Measurements from ENCODE around the gene NOXA1.
"Not testable (repeated sequence)": the region's sequence is repeated elsewhere in the genome, so short reads cannot be mapped to it uniquely, and the experiment has no call there.

The NOXA1 gene, protein sequence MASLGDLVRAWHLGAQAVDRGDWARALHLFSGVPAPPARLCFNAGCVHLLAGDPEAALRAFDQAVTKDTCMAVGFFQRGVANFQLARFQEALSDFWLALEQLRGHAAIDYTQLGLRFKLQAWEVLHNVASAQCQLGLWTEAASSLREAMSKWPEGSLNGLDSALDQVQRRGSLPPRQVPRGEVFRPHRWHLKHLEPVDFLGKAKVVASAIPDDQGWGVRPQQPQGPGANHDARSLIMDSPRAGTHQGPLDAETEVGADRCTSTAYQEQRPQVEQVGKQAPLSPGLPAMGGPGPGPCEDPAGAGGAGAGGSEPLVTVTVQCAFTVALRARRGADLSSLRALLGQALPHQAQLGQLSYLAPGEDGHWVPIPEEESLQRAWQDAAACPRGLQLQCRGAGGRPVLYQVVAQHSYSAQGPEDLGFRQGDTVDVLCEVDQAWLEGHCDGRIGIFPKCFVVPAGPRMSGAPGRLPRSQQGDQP

DNA sequence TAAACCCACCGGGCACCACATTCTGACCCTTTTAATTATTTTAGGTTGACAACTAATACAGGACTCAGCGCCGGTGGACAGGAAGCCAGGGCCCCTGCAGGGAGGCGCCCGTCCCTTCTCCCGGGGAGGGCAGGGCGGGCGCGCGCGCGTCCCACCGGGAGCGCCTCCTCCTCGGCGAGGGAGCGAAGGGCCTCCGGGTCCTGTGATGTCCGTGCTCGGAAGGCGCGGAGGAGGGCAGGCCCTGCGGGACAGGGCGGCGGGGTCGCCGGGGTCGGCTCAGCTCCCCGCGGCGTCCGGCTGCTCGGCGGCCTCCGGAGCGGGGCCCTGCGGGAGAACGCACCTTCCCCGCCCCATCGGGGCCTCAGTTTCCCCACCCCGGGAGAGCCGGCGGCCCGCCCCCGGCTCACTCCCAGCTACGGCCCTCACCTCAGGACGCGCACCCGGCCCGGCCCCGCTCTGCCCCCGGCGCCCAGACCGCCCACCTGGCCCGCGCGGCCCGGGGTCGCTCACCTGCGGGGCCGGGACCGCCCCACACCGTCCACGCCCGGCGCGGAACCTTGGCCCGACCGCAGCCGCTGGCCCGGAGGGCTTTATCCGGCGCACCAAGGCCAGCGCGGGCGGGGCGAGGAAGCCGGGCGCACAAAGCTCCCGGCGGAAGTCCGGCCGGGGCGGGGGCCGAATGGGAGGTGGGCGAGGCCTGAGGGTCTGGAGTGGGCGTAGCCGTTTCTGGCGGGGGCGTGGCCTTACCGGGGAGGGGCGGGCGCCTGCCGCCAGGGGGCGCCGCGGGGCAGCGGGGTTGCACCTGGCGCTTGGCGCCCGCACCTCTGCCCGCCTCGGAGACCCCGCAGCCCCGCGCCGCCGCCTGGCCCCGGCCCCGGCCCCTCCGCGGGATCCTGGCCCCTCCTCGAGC is at the start of gene NOXA1, which contains the start of gene EXD3:
Gene NOXA1 (plus strand): TSS at position 790 of the 910 bp plus-strand sequence. CDS start 137 bp downstream, outside the sequence.
Gene EXD3 (minus strand): TSS at position 559 of the 910 bp plus-strand sequence. CDS start 27,805 bp downstream, outside the sequence.
- DNase-seq = peak; percentile 83

DNA sequence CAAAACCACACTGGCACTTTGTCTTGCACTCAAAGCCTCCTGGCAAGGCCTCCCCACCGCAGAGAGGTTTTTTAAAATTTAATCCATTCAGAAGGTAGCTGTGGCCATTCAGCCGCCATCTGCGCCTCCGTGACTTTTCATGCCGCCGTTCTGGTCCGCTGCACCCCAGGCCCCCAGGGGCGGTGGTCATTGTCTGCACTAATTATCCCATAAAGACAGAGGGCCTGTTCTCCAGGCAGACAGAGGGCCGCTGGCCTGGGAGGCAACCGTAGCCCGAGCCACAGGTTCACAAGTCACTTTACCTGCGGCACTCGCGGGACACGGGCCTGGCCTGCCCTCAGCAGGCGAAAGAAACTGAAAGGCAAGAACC is 49.6 kb upstream of the NOXA1 start:
- no peak for DNase-seq

DNA sequence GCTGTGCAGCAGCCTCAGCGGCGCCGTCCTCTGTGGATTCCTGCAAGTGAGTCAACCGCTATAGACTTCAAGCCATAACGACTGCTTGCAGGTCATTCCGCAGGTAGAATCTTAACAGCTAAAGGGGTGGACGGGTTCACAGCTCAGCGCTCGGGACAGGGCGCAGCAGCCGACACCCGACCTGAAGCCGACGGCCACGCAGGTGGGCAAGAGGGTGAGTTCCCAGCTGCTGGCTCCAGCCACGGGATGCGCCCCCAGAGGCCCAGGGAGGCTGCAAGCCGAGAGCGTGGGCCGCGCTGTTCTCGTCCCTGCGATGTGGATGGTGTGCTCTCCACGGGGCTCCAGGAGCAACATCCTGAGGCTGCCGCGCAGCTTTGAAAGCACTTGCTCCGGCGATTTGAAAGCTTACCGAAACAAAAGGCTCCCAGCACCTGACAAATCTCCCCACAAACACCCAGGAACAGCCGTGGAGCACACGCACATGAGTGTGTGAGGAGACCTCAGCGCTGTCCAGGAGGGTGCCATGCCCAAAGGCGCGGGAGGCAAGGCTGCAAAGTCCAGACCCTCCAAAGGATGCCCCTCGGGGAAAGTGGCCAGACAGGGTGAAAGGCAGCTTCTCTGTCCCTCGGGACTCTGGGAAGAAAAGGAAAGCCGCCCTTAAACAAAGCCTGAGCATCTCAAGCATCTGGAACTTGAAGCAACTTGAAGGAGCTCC is 48.9 kb upstream of the NOXA1 start:
- DNase-seq = no peak

DNA sequence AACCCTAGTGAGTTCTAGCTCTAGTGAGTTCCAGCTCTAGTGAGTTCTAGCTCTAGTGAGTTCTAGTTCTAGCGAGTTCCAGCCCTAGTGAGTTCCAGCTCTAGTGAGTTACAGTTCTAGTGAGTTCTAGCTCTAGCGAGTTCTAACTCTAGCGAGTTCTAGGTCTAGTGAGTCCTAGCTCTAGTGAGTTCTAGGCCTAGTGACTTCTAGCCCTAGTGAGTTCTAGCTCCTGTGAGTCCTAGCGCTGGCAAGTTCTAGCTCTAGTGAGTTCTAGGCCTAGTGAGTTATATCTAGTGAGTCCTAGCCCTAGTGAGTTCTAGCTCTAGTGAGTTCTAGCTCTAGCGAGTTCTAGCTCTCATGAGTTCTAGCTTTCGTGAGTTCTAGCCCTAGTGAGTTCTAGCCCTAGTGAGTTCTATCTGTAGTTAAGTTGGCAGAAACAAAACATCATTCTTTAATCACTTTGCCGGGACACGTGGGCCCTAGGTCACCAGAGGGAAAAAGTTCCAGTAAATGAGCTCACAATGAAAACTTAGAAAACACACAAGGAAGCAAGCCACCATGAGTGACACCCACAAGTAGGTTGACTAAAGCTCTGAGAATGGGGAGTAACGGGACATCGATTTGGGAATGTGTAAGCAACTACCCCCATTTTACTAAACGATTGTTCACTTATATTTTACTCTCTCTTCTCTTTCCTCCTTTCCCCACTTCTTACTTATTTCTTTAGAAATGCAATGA is 47.7 kb upstream of the NOXA1 start:
- no peak for DNase-seq

DNA sequence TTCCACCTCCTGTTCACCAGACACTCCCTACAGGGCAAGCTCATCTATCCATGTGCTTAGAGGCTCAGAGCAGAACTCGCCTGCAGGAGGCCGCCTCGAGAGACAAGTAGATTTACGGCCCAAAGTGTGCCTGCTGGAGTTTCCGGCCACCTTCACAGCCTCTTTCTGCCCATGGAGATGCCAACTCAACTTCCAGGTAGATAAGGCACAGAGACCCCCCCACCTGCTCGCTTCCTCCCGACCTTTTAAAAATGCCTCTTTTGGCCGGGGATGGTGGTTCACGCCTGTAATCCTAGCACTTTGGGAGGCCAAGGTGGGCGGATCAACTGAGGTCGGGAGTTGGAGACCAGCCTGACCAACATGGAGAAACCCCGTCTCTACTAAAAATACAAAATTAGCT is 46.8 kb upstream of the NOXA1 start:
- no peak for DNase-seq

DNA sequence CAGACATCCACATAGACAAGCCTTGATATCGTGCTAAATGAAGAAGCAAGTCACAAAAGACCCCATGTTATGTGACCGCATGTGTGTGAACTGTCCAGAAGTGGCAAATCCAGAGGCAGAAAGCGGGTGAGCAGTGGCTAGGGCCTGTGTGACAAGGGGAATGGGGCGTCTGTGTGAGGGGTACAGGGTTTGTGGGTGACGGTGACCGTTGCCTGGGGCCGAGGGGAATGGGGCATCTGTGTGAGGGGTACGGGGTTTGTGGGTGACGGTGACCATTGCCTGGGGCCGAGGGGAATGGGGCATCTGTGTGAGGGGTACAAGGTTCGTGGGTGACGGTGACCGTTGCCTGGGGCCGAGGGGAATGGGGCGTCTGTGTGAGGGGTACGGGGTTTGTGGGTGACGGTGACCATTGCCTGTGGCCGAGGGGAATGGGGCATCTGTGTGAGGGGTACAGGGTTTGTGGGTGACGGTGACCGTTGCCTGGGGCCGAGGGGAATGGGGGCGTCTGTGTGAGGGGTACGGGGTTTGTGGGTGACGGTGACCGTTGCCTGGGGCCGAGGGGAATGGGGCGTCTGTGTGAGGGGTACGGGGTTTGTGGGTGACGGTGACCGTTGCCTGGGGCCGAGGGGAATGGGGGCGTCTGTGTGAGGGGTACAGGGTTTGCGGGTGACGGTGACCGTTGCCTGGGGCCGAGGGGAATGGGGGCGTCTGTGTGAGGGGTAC is 44.3 kb upstream of the NOXA1 start:
- not testable (repeated sequence) for DNase-seq

DNA sequence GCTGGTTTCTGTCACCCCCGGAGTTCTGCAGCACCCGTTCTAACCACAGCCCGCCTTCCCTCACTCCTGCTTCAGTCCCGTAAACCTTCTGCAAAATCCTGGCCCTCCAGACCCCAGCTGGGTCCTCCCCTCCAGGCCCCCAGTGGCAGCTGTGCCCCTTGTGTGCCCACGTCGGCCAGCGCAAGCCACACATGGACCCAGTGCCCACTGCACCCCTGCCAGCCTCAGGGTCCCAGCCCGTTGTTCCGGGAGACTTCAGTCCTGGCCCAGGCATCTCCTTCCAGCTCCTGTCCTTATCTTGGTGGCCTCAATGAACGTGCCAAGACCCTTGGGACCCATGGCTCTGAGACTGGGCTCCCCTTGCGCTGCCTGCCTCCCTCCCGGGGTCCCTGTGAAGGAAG is 43.4 kb upstream of the NOXA1 start:
- no peak for DNase-seq

DNA sequence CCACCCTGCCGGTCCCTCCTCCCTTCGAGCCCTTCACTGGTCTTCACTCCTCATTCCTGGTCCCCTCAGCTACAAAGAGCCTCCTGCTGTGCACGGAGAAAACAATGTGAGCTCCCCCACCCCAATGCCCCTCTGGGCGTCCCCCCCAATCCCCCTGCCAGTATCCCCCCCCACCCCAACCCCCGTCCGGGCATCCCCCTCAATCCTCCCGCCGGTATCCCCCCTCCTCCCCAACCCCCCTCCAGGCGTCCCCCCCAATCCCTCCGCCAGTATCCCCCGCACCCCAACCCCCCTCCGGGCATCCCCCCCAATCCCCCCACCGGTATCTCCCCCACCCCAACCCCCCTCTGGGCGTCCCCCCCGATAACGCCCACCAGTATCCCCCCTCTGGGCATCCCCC is 43.0 kb upstream of the NOXA1 start:
- no peak for DNase-seq

DNA sequence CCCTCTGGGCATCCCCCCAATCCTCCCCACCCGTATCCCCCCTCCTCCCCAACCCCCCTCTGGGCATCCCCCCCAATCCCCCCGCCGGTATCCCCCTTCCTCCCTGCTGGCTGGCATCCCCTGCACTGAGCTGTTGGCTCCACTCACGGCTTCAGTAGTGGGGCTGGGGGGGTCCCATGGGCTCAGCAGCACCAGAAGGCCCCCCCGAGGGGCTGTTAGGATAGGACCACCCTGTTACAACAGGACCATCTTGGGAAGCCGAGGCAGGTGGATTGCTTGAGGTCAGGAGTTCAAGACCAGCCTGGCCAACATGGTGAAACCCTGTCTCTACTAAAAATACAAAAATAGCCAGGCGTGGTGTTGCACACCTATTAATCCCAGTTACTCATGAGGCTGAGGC is 42.6 kb upstream of the NOXA1 start:
- no peak for DNase-seq

DNA sequence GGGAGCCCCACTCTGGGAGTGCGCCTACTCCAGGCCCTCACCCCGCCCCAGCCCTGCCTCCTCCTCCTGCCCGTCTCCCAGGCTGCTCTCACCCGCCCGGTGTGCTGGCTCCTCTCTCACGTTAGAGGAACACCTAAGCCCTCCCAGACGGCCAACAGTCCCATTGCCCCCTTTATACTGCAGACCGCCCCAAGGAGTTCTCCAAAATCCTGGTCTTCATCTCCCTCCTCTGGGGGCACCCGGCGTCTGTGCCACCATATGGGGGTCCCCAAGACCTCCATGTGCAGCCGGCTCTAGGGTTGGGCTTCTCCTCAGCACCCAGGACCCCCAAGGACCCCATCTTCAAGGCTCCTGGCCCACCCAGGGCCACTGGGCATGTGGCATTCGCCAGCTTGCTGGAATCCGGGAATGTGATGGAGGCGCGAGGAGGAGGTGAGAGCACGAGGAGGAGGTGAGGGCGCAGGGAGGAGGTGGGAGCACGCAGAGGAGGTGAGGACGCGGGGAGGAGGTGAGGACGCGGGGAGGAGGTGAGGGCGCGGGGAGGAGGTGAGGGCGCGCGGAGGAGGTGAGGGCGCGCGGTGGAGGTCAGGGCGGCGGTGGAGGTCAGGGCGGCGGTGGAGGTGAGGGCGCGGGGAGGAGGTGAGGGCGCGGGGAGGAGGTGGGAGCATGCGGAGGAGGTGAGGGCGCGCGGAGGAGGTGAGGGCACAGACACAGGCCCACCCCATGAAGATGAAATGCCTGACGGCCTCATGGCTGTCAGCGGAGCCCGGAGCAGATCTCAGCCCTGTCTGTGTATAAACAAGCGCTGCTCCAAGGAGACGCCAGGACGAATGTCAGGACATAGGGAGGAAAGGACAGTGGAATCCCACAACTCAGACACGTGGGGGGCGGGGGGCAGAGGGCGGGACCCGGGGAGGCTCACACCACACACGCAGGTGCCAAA is 41.4 kb upstream of the NOXA1 start:
- DNase-seq = no peak

DNA sequence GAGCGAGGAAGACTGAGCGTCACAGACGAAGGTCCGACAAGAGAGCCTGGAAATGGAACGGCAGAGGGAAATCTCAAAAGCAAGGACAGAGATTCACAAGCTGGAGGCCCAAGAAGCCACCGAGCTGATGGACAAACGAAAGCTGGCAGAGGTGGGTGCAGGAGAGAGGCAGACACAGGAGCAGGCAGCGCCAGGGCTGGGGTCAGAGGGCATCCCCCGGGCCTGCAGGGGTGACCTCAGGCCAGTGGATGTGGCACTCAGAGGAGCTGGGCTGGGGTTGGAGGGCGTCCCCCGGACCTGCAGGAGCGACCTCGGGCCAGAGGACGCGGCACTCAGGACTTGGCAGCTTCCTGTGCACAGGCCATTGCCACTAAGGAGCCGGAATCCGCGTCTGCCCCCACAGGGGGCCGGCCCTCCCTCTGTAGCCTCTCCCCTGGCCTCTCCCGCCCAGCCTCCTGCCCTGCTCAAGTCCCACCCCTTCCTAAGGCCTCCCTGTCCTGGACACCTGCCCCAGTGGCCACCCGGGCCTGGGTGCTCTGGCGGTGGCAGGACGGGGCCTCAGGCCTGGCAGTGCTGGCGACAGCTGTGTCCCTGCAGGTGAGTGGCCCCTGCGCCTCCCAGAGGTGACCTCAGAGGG is 40.6 kb upstream of the NOXA1 start:
- DNase-seq = no peak

DNA sequence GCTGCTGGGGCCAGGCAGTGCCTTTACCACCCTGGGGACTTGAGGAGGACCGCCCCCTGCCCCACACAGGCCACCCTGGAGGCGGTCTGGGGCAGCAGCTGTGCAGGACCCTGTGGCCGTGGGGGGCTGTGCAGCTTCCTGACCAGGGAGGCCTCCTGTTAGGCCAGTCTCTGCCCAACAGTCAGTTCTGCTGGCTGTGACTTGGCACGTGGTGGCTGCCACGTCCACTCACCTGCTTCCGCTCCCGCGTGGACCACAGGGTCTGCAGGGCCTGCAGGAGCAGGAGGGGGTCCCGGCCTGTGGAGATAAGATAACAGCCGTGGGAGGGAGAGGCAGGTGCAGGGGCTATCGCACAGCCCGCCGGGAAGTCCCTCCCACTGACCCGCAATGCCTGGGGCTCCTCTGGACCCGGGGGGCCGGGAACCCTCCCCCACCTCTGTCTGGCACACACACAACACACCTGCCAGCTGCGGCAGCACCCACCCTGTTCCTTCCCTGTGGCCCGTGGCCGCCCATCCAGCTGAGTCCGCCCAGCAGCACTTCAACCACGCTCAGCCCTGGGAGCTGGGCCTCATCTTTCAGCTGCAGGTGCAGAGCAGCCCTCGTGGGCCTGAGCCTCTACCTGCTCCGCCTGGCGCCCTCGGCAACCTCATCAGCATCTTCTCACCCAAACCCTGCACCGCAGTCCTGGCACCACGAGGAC is 40.0 kb upstream of the NOXA1 start:
- DNase-seq = no peak

DNA sequence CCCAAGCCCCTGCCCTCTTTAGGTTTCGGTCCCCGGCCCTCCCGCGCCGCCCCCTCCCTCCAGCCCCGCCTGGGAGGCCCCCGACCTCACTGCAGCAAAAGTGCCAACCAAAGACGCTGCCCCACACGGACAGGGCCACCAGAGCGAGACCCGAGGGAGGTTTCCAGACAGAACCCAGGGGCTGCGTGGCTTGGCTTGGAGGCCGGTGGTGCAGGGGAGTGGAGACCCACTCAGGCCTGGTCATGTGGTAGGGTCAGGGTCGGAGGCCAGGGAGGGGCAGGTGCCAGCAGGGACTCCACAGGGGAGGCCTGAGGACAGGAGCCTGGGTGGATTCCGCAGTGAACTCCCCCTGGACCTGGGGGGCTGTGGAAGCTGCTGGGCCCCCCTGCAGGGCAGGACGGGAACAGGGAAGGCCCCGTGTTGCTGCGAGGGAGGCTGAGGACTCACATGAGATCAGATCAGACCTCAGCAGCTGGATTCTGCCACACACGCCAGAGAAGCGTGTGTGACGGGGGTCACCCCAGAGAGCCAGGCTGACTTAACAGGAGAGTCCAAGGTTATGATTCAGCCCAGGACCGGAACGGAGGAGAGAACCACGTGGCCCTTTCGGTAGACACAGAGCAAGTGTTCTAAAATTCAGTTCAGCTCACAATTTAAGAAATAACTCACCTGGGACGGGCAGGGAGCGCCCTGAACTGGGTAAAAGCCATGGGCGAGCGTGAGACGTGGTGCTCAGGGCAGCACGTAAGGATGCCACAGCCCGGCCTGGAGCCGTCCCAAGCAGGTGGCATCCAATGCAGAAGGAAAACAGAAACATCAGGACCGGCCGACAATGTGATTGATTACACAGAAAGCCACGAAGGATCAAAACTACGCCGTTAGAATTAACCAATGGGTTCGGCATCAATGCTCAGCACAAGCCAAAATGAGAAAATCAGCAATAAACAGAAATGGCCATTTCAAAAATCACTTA is 39.1 kb upstream of the NOXA1 start:
- DNase-seq = no peak

DNA sequence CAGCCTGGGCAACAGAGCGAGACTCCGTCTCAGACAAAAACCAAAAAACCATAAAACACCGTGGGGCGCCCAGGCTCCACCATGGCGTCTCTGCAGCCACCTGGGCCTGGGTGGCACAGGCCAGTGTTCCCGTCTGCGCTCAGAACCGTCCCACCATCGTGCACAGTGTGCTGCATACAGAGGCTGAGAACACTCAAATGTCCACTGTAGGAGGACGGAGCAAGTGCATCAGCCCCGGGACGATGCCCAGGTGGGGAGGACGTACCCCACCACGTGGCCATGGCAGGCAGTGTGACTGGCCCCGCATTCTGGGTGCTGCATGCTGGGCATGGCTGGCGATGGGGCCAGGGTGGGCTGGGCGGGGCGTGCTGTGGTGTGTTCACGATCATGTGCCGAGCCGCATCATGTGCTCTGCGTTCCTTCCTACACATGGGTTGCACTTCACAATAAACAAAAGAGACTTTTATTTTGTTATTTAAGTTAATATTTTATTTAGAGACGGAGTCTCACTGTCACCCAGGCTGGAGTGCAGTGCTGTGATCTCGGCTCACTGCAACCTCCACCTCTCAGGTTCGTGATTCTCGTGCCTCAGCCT is 38.0 kb upstream of the NOXA1 start:
- no peak for DNase-seq

DNA sequence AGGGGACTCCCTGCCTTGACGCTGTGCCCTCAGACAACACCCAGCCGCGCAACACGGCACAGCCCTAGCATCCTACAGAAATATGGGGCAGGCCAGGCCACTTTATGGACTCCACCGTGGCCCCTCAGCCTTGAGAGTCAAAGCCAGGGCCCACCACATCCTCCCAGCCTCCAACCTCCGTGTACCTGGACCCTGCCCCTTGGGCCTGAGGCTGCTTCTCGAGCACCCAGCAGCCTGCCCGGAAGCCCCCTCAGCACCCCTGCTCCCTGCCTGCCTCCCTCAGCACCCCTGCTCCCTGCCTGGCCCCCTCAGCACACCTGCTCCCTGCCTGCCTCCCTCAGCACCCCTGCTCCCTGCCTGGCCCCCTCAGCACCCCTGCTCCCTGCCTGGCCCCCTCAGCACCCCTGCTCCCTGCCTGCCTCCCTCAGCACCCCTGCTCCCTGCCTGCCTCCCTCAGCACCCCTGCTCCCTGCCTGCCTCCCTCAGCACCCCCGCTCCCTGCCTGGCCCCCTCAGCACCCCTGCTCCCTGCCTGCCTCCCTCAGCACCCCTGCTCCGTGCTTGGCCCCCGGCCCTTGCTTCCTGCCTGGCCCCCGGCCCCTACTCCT is 36.6 kb upstream of the NOXA1 start:
- DNase-seq = not testable (repeated sequence)

DNA sequence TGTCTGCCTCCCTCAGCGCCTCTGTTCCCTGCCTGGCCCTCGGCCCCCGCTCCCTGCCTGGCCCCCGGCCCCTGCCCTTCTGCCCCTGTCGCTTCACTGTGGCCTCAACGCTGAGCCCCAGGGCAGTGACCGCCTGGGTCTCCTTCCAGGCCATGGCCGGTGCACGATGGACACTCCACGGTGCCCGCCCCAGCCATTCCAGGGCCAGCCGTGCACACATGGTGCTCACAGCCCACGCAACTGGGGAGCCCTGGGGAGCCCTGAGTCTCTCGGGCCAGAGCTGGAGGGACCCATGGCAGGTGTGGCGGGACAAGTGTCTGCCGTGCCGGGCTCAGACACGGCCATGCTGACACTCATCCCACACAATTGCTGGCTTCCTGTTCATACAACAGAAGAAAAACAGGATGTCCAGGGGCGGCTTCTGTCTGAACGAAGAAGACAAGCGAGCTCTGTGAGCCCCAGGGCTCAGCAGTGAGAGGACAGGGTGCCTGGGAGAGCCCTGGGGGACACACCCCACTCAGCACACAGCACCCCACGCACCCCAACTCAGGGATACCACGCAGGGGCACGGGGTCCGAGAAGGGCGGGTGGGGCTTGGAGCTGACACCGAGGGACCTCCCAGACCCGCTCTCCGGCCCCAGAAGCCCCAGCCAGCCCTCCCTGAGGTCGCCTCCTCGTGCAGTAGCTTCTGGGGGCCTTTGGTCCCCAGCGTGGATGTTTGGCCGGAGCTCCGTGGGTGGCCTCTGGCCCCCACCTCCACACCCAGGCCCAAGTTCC is 35.9 kb upstream of the NOXA1 start:
- DNase-seq = no peak

All from NCI-H1105 treated with DMSO at 0.1 percent for 48 hours (cell line).